ENCODE measurements around the gene ZW10.

ZW10 gene

GRCh38 chr11:113695207-113695606 is 78.3 kb downstream of the ZW10 start:
- TF ChIP-seq EZH2phosphoT487 (IDR thresholded peaks at IDR 0.05; ENCODE audit: low read depth): no peak
- TF ChIP-seq CTCF (IDR thresholded peaks at IDR 0.05; ENCODE audit: low read depth, low read length): no peak
- no peaks in the 10 kb centered on the region for H3K9me3 ChIP-seq (ENCODE audit: insufficient read depth, low read length)
- H2AFZ ChIP-seq (ENCODE audit: low read depth, low read length): no peak overlapping the region
- no peaks in the 10 kb centered on the region for H3K36me3 ChIP-seq (replicated peaks; ENCODE audit: low read depth, low read length)
- no peak overlapping the region for H3K4me2 ChIP-seq (ENCODE audit: low read length)
- no peaks in the 10 kb centered on the region for H4K20me1 ChIP-seq (ENCODE audit: insufficient read depth, low read length)
- H3K27ac ChIP-seq (ENCODE audit: low read length): no peak overlapping the region
- H3K27me3 ChIP-seq (ENCODE audit: low read depth, low read length): no peaks in the 10 kb centered on the region
- no peak overlapping the region for H3K9ac ChIP-seq (ENCODE audit: low read length)
- no peaks in the 10 kb centered on the region for H3K79me2 ChIP-seq (ENCODE audit: low read length)
- peaks cover 11% of the 10 kb centered on the region for H3K4me1 ChIP-seq (ENCODE audit: low read length)
- no peak overlapping the region for H3K4me3 ChIP-seq (ENCODE audit: low read length)

- Histone ChIP-seq H3K9ac (ENCODE audit: low read length) (no peak overlapping the region), H2AFZ (ENCODE audit: low read depth, low read length) (no peak overlapping the region), H3K36me3 (replicated peaks; ENCODE audit: low read depth, low read length) (no peaks in the 10 kb centered on the region), H3K27ac (ENCODE audit: low read length) (no peak overlapping the region), H3K9me3 (ENCODE audit: insufficient read depth, low read length) (no peaks in the 10 kb centered on the region), H3K4me1 (ENCODE audit: low read length) (peaks cover 11% of the 10 kb centered on the region), H4K20me1 (ENCODE audit: insufficient read depth, low read length) (no peaks in the 10 kb centered on the region), H3K4me2 (ENCODE audit: low read length) (no peak overlapping the region), H3K4me3 (ENCODE audit: low read length) (no peak overlapping the region), H3K27me3 (ENCODE audit: low read depth, low read length) (no peaks in the 10 kb centered on the region), H3K79me2 (ENCODE audit: low read length) (no peaks in the 10 kb centered on the region)
- TF ChIP-seq CTCF (IDR thresholded peaks at IDR 0.05; ENCODE audit: low read depth, low read length) (no peak), EZH2phosphoT487 (IDR thresholded peaks at IDR 0.05; ENCODE audit: low read depth) (no peak)
Measured at GRCh38 chr11:113694390-113694789, 79.1 kb downstream of the ZW10 start.

- no peak overlapping the region for H3K27ac ChIP-seq (ENCODE audit: low read length)
- no peaks in the 10 kb centered on the region for H3K36me3 ChIP-seq (replicated peaks; ENCODE audit: low read depth, low read length)
- no peak for TF ChIP-seq EZH2phosphoT487 (IDR thresholded peaks at IDR 0.05; ENCODE audit: low read depth)
- no peak for TF ChIP-seq CTCF (IDR thresholded peaks at IDR 0.05; ENCODE audit: low read depth, low read length)
- H3K9me3 ChIP-seq (ENCODE audit: insufficient read depth, low read length): no peaks in the 10 kb centered on the region
- no peaks in the 10 kb centered on the region for H4K20me1 ChIP-seq (ENCODE audit: insufficient read depth, low read length)
- H3K27me3 ChIP-seq (ENCODE audit: low read depth, low read length): no peaks in the 10 kb centered on the region
- H2AFZ ChIP-seq (ENCODE audit: low read depth, low read length): no peak overlapping the region
- H3K4me1 ChIP-seq (ENCODE audit: low read length): peaks cover 11% of the 10 kb centered on the region
- no peaks in the 10 kb centered on the region for H3K79me2 ChIP-seq (ENCODE audit: low read length)
- no peak overlapping the region for H3K4me2 ChIP-seq (ENCODE audit: low read length)
- H3K4me3 ChIP-seq (ENCODE audit: low read length): no peak overlapping the region
- H3K9ac ChIP-seq (ENCODE audit: low read length): no peak overlapping the region
Measured at GRCh38 chr11:113693030-113693429, 80.5 kb downstream of the ZW10 start.

GRCh38 chr11:113690619-113691569 is 82.6 kb downstream of the ZW10 start:
- Histone ChIP-seq H3K27ac (ENCODE audit: low read length) (no peak overlapping the region), H3K27me3 (ENCODE audit: low read depth, low read length) (no peaks in the 10 kb centered on the region), H3K4me2 (ENCODE audit: low read length) (no peak overlapping the region), H3K36me3 (replicated peaks; ENCODE audit: low read depth, low read length) (no peaks in the 10 kb centered on the region), H3K9me3 (ENCODE audit: insufficient read depth, low read length) (no peaks in the 10 kb centered on the region), H2AFZ (ENCODE audit: low read depth, low read length) (no peak overlapping the region), H3K4me3 (ENCODE audit: low read length) (no peak overlapping the region), H3K79me2 (ENCODE audit: low read length) (no peaks in the 10 kb centered on the region), H4K20me1 (ENCODE audit: insufficient read depth, low read length) (no peaks in the 10 kb centered on the region), H3K4me1 (ENCODE audit: low read length) (peaks cover 14% of the 10 kb centered on the region), H3K9ac (ENCODE audit: low read length) (no peak overlapping the region)
- TF ChIP-seq CTCF (IDR thresholded peaks at IDR 0.05; ENCODE audit: low read depth, low read length): peak; percentile 74
- TF ChIP-seq EZH2phosphoT487 (IDR thresholded peaks at IDR 0.05; ENCODE audit: low read depth): no peak
